ENCODE measurements around the gene CFAP69. TPM values are rescaled to one million over a fixed set of nuclear protein-coding genes. Genes with fewer than 3 reads are reported as not detected.

Gene CFAP69
- total and polyA plus RNA-seq, 10 of the 15 experiments (the other 5 are each of a cell fraction or from before 2014, with no cell fraction given), result 0.11 to 3.1 (median 0.48) TPM; not detected in 1

DNA sequence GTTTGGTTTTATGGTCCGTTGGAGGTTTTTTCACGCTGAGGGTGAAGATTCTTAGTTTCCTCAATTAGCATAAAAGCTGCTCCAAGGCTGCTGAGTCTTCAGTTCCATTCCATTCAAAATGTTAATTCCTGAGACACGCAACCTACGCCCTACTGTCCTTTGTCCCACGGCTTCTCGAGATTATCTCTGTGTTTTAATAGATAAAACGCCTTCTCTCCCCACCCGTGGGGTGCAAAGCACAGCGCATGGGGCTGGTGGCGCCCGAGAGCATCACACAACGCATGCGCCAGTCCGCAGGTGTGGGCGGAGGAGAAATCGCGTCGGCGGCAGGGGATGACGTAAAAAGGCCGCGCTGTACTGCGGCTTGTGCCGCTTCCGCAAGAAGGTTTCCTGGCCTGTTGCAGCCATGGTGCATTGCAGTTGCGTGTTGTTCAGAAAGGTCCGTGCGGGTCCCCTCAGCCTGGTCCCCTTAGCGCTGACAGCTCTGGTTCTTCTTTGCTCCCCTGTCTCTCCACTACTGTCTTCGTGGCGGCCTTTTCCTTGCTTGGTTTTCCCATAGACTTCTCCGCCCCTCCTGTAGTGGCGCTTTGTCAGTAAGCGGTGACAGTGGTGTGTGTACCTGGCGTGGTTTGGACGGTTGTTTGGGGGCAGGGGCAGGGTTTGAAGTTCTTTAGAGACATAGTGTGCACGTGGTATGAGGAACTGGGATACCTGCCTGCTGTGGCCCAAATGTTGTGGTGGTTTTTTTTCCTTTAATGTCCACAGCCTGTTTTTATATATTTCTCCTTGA is 101.6 kb downstream of the CFAP69 start, which contains the start of gene GTPBP10 (continued):
- TF ChIP-seq PAX5 (IDR thresholded peaks at IDR 0.05; ENCODE audit: borderline replicate concordance, low read depth, low read length) (peak; percentile 69; the same call in 1 of the 2 replicates), KLF5 (IDR thresholded peaks at IDR 0.05; ENCODE audit: partially characterized antibody) (peak; percentile 84), SP1 (IDR thresholded peaks at IDR 0.05; ENCODE audit: low read depth, low read length) (peak; percentile 64), GABPA (IDR thresholded peaks at IDR 0.05; ENCODE audit: low read depth) (peak; percentile 64; the same call in 1 of the 2 replicates), LARP7 (IDR thresholded peaks at IDR 0.05) (peak; percentile 82), BACH1 (IDR thresholded peaks at IDR 0.05; ENCODE audit: borderline replicate concordance) (peak; percentile 72), ZBED1 (IDR thresholded peaks at IDR 0.05; ENCODE audit: borderline replicate concordance) (no peak; the same call in 1 of the 2 replicates), HDAC2 (IDR thresholded peaks at IDR 0.05) (no peak), POLR2A (IDR thresholded peaks at IDR 0.05; ENCODE audit: low read depth, low read length) (peak; percentile 99), WRNIP1 (IDR thresholded peaks at IDR 0.05; ENCODE audit: borderline replicate concordance, low read depth, low read length) (no peak), NFIC (IDR thresholded peaks at IDR 0.05; ENCODE audit: low read depth, low read length) (0 out of 2 replicates have a peak, but pooled peaks have one; percentile 47), ZNF217 (IDR thresholded peaks at IDR 0.05) (no peak), PML (IDR thresholded peaks at IDR 0.05; ENCODE audit: low read length) (peak; percentile 97), SPI1 (IDR thresholded peaks at IDR 0.05; ENCODE audit: borderline replicate concordance, insufficient read depth, low read depth, low read length) (peak; percentile 46; the same call in 1 of the 2 replicates), STAT3 (IDR thresholded peaks at IDR 0.05; ENCODE audit: low read depth, low read length) (no peak), FOXM1 (IDR thresholded peaks at IDR 0.05; ENCODE audit: low read depth, low read length) (0 out of 2 replicates have a peak, but pooled peaks have one; percentile 26), HCFC1 (IDR thresholded peaks at IDR 0.05; ENCODE audit: low read length) (peak; percentile 83), SIX5 (IDR thresholded peaks at IDR 0.05; ENCODE audit: low read depth, low read length, severe bottlenecking) (peak; percentile 51), ZNF274 (IDR thresholded peaks at IDR 0.05; ENCODE audit: insufficient read depth, insufficient read length) (no peak)
- TF ChIP-seq, protein P1, sequence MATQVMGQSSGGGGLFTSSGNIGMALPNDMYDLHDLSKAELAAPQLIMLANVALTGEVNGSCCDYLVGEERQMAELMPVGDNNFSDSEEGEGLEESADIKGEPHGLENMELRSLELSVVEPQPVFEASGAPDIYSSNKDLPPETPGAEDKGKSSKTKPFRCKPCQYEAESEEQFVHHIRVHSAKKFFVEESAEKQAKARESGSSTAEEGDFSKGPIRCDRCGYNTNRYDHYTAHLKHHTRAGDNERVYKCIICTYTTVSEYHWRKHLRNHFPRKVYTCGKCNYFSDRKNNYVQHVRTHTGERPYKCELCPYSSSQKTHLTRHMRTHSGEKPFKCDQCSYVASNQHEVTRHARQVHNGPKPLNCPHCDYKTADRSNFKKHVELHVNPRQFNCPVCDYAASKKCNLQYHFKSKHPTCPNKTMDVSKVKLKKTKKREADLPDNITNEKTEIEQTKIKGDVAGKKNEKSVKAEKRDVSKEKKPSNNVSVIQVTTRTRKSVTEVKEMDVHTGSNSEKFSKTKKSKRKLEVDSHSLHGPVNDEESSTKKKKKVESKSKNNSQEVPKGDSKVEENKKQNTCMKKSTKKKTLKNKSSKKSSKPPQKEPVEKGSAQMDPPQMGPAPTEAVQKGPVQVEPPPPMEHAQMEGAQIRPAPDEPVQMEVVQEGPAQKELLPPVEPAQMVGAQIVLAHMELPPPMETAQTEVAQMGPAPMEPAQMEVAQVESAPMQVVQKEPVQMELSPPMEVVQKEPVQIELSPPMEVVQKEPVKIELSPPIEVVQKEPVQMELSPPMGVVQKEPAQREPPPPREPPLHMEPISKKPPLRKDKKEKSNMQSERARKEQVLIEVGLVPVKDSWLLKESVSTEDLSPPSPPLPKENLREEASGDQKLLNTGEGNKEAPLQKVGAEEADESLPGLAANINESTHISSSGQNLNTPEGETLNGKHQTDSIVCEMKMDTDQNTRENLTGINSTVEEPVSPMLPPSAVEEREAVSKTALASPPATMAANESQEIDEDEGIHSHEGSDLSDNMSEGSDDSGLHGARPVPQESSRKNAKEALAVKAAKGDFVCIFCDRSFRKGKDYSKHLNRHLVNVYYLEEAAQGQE (IDR thresholded peaks at IDR 0.05; ENCODE audit: low read depth, low read length), result no peak
- TF ChIP-seq, protein P2, sequence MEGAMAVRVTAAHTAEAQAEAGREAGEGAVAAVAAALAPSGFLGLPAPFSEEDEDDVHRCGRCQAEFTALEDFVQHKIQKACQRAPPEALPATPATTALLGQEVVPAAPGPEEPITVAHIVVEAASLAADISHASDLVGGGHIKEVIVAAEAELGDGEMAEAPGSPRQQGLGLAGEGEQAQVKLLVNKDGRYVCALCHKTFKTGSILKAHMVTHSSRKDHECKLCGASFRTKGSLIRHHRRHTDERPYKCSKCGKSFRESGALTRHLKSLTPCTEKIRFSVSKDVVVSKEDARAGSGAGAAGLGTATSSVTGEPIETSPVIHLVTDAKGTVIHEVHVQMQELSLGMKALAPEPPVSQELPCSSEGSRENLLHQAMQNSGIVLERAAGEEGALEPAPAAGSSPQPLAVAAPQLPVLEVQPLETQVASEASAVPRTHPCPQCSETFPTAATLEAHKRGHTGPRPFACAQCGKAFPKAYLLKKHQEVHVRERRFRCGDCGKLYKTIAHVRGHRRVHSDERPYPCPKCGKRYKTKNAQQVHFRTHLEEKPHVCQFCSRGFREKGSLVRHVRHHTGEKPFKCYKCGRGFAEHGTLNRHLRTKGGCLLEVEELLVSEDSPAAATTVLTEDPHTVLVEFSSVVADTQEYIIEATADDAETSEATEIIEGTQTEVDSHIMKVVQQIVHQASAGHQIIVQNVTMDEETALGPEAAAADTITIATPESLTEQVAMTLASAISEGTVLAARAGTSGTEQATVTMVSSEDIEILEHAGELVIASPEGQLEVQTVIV (IDR thresholded peaks at IDR 0.05; ENCODE audit: borderline replicate concordance, partially characterized antibody), result peak; percentile 90
- TF ChIP-seq, protein P3, sequence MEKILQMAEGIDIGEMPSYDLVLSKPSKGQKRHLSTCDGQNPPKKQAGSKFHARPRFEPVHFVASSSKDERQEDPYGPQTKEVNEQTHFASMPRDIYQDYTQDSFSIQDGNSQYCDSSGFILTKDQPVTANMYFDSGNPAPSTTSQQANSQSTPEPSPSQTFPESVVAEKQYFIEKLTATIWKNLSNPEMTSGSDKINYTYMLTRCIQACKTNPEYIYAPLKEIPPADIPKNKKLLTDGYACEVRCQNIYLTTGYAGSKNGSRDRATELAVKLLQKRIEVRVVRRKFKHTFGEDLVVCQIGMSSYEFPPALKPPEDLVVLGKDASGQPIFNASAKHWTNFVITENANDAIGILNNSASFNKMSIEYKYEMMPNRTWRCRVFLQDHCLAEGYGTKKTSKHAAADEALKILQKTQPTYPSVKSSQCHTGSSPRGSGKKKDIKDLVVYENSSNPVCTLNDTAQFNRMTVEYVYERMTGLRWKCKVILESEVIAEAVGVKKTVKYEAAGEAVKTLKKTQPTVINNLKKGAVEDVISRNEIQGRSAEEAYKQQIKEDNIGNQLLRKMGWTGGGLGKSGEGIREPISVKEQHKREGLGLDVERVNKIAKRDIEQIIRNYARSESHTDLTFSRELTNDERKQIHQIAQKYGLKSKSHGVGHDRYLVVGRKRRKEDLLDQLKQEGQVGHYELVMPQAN (conservative IDR thresholded peaks at IDR 0.05), result peak; percentile 95

Measured in GM12878 (cell line).